Measurements from ENCODE around the gene HMX1.

The HMX1 gene

DNA sequence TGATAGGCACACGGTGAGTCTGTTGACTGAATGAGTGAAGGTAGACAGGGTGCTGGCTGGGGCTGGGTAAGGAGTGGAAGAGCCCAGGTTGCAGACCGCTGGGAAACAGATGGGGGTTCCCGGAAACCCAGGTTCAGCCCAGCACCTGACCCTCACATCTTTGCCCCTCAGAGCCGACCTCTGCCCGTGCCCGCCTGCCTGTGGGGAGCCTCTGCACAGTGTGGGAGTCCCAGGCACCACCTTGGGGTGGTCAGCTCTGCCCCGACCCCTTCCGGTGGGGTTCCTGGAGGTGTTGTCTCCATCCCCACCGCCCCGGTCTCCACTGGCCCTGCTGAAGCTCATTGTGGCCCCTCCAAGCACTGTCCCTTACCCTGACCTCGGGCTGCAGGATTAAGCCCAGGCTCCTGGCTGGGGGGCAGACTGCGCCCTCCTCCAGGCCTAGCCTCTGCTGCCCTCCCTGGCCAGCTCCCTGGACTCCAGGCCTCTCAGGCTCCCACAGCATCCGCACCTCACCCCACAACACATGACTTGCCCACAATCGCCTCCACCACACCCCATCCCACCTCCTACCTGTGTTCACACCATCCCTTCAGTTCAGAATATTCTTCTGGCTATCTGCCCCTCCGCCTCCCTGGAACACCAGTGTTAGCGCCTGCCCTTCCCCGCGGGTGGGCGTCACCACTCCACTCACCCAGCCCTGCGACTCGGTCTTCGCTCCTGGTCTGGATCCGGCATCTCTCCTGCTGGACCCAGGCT is 21.4 kb downstream of the HMX1 start:
- TF ChIP-seq, protein P1, sequence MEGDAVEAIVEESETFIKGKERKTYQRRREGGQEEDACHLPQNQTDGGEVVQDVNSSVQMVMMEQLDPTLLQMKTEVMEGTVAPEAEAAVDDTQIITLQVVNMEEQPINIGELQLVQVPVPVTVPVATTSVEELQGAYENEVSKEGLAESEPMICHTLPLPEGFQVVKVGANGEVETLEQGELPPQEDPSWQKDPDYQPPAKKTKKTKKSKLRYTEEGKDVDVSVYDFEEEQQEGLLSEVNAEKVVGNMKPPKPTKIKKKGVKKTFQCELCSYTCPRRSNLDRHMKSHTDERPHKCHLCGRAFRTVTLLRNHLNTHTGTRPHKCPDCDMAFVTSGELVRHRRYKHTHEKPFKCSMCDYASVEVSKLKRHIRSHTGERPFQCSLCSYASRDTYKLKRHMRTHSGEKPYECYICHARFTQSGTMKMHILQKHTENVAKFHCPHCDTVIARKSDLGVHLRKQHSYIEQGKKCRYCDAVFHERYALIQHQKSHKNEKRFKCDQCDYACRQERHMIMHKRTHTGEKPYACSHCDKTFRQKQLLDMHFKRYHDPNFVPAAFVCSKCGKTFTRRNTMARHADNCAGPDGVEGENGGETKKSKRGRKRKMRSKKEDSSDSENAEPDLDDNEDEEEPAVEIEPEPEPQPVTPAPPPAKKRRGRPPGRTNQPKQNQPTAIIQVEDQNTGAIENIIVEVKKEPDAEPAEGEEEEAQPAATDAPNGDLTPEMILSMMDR (IDR thresholded peaks at IDR 0.05; ENCODE audit: insufficient read depth, low read depth, low read length, missing control alignments) = no peak
- no peak for DNase-seq (ENCODE audit: low read depth)
- no peak overlapping the region for H3K4me3 ChIP-seq (ENCODE audit: low read length)

DNA sequence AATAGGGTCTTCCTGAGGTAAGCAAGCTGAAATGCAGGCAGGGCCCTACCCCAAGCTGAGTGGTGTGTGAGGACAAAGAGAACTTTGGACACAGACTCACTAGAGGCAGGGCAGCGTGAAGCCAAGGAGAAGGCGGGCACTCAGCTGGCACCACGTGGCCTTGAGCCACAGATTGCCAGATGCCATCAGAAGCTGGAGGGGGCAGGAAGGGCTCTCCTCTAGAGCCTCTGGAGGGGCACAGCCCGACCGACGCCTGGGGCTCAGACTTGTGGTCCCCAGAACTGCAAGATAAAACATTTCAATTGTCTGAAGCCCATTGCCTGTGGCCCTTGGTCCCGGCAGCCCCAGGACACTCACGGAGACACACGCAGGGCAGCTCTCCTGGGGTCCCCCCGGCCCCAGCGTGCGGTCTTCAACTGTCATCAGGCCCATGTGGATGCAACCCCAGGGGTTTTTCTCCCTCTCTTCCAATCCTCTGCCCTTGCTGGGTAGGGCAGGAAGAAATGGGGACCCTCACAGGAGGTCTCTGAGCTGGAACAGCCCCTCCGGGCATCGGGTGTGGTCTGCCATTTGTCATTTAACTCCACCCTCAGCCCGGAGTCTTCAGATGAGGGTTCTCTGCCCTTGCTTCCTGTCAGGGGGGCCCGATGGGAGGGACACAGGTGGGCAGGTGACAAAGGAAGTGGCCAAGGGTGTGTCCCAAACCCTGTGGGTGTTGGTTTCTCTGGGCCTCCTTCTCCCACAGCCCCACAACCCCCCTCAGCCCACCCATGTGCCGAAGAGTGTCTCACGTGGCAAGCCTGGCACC is 22.2 kb downstream of the HMX1 start:
- no peak overlapping the region for H3K4me3 ChIP-seq (ENCODE audit: low read length)
- DNase-seq (ENCODE audit: low read depth) = no peak
- TF ChIP-seq, protein P1 (IDR thresholded peaks at IDR 0.05; ENCODE audit: insufficient read depth, low read depth, low read length, missing control alignments) = no peak

DNA sequence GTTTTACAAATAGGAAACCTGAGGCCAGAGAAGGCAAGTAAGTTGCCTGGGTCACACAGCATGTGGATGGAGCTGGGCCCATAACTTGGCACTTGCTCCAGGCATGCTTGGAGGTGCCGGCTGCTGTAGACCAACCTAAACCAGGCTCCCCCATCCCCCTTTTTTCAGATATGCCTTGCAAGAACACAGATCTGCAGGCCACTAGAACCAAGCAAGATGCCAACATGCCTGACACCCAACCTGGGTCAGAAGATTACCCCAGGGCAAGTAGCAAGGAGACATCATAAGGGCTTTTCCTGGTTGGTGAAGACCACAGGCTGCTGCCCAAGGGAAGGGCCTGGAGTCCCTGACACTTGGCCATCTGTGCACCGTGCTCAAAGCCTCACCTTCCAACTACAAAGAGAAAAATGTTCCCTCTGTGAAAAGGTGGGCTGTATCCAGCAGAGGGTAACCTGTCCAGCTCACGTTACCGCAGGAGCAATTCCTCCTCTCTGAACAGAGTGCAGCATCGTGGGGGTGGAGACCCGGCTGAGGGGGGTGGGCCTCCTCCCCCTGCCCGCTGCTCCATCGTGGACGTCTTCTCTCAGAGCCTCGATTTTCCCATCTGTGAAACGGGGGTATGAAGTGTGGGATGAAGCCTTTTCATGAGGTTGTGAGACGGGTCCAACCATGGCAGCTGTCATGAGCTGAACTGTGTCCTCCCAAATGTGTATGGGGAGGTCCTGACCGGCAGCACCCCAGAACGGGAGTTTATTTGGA is 23.0 kb downstream of the HMX1 start:
- H3K4me3 ChIP-seq (ENCODE audit: low read length) = no peak overlapping the region
- TF ChIP-seq, protein P1 (IDR thresholded peaks at IDR 0.05; ENCODE audit: insufficient read depth, low read depth, low read length, missing control alignments) = no peak
- DNase-seq (ENCODE audit: low read depth) = no peak

DNA sequence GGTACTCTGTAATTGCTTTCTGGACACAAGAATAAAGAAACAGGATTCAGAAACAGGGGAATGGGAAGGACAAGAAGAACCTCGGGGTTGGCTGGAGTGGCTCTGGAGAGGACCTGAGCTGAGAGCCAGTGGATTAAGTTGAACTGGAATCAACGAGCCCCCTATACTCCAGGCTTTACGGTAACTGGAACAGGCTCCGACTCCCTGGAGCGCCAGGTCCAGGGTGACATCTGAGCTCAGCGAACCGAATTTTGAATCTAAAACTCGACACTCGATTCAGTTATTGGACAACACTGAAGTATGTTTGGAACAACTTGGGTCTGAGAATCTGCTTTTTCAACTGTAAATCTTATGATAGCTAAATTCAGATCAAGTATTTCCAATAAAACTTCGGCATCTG is 23.9 kb downstream of the HMX1 start:
- no peak for DNase-seq (ENCODE audit: low read depth)
- TF ChIP-seq, protein P1 (IDR thresholded peaks at IDR 0.05; ENCODE audit: insufficient read depth, low read depth, low read length, missing control alignments) = no peak

DNA sequence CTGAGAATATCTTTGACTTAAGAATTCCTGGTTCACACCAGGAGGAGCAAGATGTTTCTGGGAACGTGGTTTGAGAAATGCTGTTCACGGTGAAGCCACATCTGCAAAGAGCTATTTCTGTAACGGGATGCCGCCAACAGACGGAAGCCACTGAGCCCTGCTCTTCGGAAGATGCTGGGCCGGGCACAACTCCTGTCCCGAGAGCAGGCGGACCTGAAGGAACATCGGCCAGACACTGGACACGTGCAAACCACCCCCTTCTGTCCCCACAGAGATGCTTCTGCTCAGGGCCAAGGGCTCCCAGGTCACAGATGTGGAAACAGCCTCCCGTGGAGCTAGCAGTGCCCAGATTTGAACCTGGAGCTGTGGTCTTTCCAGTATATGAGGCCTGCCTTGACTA is 24.3 kb downstream of the HMX1 start:
- no peak overlapping the region for H3K4me3 ChIP-seq (ENCODE audit: low read length)
- no peak for DNase-seq (ENCODE audit: low read depth)
- TF ChIP-seq, protein P1 (IDR thresholded peaks at IDR 0.05; ENCODE audit: insufficient read depth, low read depth, low read length, missing control alignments) = no peak

More for the DNA sequence above, 23.9 kb downstream of the HMX1 start:
- H3K4me3 ChIP-seq (ENCODE audit: low read length) = no peak overlapping the region

DNA sequence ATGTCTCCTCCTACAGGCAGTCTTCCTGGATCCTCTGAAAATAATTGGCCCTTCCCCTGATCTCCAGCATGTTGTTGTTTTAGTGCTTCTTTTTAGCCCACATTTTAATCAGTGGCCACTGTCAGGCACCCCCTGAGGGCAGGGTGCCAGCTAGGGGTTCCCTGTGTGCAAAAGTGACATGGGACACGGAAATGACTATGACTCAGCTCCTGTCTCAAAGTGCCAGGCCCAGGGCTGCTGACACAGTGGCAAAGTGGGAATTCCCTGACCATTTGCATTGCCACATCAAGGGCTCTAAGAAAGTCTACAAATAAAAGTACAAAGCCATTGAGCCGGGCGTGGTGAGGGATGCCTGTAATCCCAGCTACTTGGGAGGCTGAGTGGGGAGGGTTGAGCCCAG is 24.8 kb downstream of the HMX1 start:
- DNase-seq (ENCODE audit: low read depth) = no peak
- TF ChIP-seq, protein P1 (IDR thresholded peaks at IDR 0.05; ENCODE audit: insufficient read depth, low read depth, low read length, missing control alignments) = no peak
- no peak overlapping the region for H3K4me3 ChIP-seq (ENCODE audit: low read length)
